HepG2 (cell line): ENCODE measurements around the gene OSGEPL1. TPM values are rescaled to one million over a fixed set of nuclear protein-coding genes. Genes with fewer than 3 reads are reported as not detected.

Source experiments
- CENPT ChIP-seq: sonication (generic); formaldehyde crosslinking; IDR thresholded peaks from 2 replicates; pipeline ENCODE4 v1.8.0; 2022; ENCODE audit warnings: low read depth, mild to moderate bottlenecking, moderate library complexity, missing genetic modification reagents
- CHD2 ChIP-seq: IDR thresholded peaks from 2 replicates; pipeline ENCODE4 v1.6.1; 2011; ENCODE audit warnings: low read depth, low read length, improper control_type of control experiment
- GLMP ChIP-seq: sonication (generic); formaldehyde crosslinking; IDR thresholded peaks from 2 replicates; pipeline ENCODE4 v1.9.0; 2021; ENCODE audit warnings: missing genetic modification reagents, mild to moderate bottlenecking, borderline replicate concordance
- GRHL1 ChIP-seq: sonication (generic); formaldehyde crosslinking; conservative IDR thresholded peaks from 2 replicates; pipeline ENCODE4 v1.8.0; 2022; ENCODE audit warnings: missing genetic modification reagents
- GZF1 ChIP-seq: sonication (generic); formaldehyde crosslinking; IDR thresholded peaks from 2 replicates; pipeline ENCODE4 v1.5.1; 2020; ENCODE audit warnings: mild to moderate bottlenecking, missing genetic modification reagents
- HMGXB3 ChIP-seq: sonication (generic); formaldehyde crosslinking; IDR thresholded peaks from 2 replicates; pipeline ENCODE4 v1.4.0; 2020; ENCODE audit warnings: missing genetic modification reagents, borderline replicate concordance
- NFE2L2 ChIP-seq: fragments of 150-350 bp; IDR thresholded peaks from 2 replicates; pipeline ENCODE4 v1.6.1; 2014; ENCODE audit warnings: low read length
- NPAS2 ChIP-seq: sonication (generic); formaldehyde crosslinking; IDR thresholded peaks from 2 replicates; pipeline ENCODE4 v1.8.0; 2022; ENCODE audit warnings: mild to moderate bottlenecking, missing genetic modification reagents, borderline replicate concordance
- POLR2A ChIP-seq, 2 experiments: IDR thresholded peaks; 2 replicates each; pipeline ENCODE4 v1.6.1; 2011; ENCODE audit warnings: low read depth in 2 of 2, low read length in 2 of 2, mild to moderate bottlenecking in 1 of 2, moderate library complexity in 1 of 2; ENCODE audit not compliant: insufficient read depth in 1 of 2
- SMAD1 ChIP-seq: sonication (generic); formaldehyde crosslinking; IDR thresholded peaks from 2 replicates; pipeline ENCODE4 v1.4.0; 2020; ENCODE audit warnings: missing genetic modification reagents, low read depth, mild to moderate bottlenecking, borderline replicate concordance
- TBX3 ChIP-seq: fragments of 450-650 bp; IDR thresholded peaks from 2 replicates; pipeline ENCODE4 v1.6.1; 2017; ENCODE audit warnings: antibody characterized with exemption, mild to moderate bottlenecking, inconsistent platforms, borderline replicate concordance
- ZBTB10 ChIP-seq: sonication (generic); formaldehyde crosslinking; IDR thresholded peaks from 2 replicates; pipeline ENCODE4 v1.4.0; 2020; ENCODE audit warnings: missing genetic modification reagents, borderline replicate concordance
- ZNF543 ChIP-seq: sonication (generic); formaldehyde crosslinking; IDR thresholded peaks from 2 replicates; pipeline ENCODE4 v1.4.0; 2020; ENCODE audit warnings: mild to moderate bottlenecking, missing genetic modification reagents
- polyA plus RNA-seq, 8 experiments: library from polyadenylated mRNA; depleted of rRNA in 3 of 8; stranded (reverse) in 7 of 8; unstranded in 1 of 8; fragments of >200 nt; fragmentation: Illumina TruSeq in 4 of 8; extraction: Trizol in 4 of 8; gene quantifications; 2 replicates each; pipeline versions ENCODE4 v1.2.1 to v1.2.3, GENCODE V29; 2011 to 2016; ENCODE audit warnings: low read depth in 4 of 8, missing spikeins in 1 of 8, mixed read lengths in 1 of 8; ENCODE audit not compliant: insufficient read depth in 1 of 8
- total RNA-seq, 5 experiments: library from RNA; depleted of rRNA; stranded (reverse); fragments of >200 nt; fragmentation: Illumina TruSeq; extraction: Trizol; gene quantifications; 2 replicates each; pipeline ENCODE4 v1.2.3, GENCODE V29; 2016; ENCODE audit warnings: low read depth in 1 of 5
- TF ChIP-seq, protein P1 (sequence below), 2 experiments: sonication (generic) in 1 of 2; formaldehyde crosslinking in 1 of 2; IDR thresholded peaks; 2 replicates each; pipeline versions ENCODE4 v1.5.1 to v1.6.1; 2011 to 2020; ENCODE audit warnings: borderline replicate concordance in 1 of 2, low read depth in 1 of 2, low read length in 1 of 2, mild to moderate bottlenecking in 1 of 2, missing genetic modification reagents in 1 of 2, moderate library complexity in 1 of 2

Gene OSGEPL1
- total and polyA plus RNA-seq, 2 of the 13 experiments (the other 11 are each of a cell fraction or from before 2014, with no cell fraction given) = 10.2 to 10.8 TPM

DNA sequence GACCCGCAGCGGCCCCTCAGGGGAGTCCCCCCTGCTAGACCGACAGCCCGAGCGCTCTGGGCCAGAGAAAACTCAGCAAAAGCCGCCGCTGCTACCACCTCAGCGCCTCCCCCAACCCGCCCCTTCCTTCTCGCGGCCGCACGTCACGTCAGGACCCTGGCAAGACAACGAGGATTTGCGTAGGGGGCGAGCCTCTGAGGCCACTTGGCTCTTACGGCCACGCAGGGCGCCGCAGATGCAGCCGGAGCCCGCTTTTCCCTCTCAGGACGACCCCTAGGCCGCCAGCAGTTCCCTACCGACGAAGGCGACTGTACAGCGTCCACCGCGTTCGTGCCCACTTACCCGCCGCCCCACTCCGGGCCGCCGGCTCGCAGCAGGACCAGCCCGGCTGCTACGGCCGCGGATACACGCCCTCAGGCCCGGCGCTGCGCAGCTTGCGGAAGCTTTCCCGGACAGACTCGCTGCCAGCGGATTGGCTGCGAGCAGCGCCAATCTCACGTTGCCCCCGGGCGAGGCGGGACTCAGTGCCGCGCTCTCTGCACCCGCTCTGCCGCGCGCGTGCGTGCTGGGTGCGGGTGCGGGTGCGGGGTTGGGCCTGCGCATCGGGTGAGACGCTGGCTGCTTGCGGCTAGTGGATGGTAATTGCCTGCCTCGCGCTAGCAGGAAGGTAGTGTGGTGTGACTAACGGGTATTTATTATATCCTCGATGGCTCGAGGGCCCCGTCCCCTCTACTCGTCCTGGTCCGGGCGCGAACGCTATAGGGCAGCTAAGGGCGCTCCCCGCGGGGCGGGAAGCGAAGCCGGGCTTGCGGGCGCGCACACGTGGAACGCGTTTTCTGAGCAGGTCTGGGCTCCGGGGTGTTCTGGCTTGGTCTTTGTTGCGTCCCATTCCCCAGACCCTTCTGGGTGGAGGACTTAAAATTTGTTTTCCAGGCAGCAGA lies 21.6 kb upstream of the OSGEPL1 start, which contains the start of the genes ORMDL1 and PMS1 (continued):
- TF ChIP-seq ZBTB10 (CRISPR knock-in tag) = peak; percentile 88; the same call in 1 of the 2 replicates
- TF ChIP-seq ZNF543 = peak; percentile 98
- TF ChIP-seq GLMP (CRISPR knock-in tag) = peak; percentile 76; the same call in 1 of the 2 replicates
- peak; percentile 56 for TF ChIP-seq CHD2
- peak; percentile 37; the same call in 1 of the 2 replicates for TF ChIP-seq TBX3
- TF ChIP-seq POLR2A (IDR thresholded peaks at IDR 0.05; ENCODE audit: insufficient read depth in 1 of 2, low read depth in 2 of 2, low read length in 2 of 2) = peak; percentile 95 to 98
- 0 out of 2 replicates have a peak, but pooled peaks have one; percentile 15 for TF ChIP-seq GRHL1 (CRISPR knock-in tag)
- no peak; the same call in 1 of the 2 replicates for TF ChIP-seq CENPT
- TF ChIP-seq HMGXB3 (CRISPR knock-in tag) = no peak; the same call in 1 of the 2 replicates
- TF ChIP-seq GZF1 (CRISPR knock-in tag) = peak; percentile 88; the same call in 1 of the 2 replicates
- TF ChIP-seq NFE2L2 = no peak
- TF ChIP-seq NPAS2 = no peak
- TF ChIP-seq SMAD1 (CRISPR knock-in tag) = peak; percentile 54; the same call in 1 of the 2 replicates
- TF ChIP-seq, protein P1, sequence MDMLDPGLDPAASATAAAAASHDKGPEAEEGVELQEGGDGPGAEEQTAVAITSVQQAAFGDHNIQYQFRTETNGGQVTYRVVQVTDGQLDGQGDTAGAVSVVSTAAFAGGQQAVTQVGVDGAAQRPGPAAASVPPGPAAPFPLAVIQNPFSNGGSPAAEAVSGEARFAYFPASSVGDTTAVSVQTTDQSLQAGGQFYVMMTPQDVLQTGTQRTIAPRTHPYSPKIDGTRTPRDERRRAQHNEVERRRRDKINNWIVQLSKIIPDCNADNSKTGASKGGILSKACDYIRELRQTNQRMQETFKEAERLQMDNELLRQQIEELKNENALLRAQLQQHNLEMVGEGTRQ (IDR thresholded peaks at IDR 0.05; ENCODE audit: low read depth, low read length) = no peak
- TF ChIP-seq, protein P1 (CRISPR knock-in tag; IDR thresholded peaks at IDR 0.05; ENCODE audit: borderline replicate concordance) = no peak
